HG03097 (cell line): Measurements from ENCODE around the gene DAGLA.
"Not testable (repeated sequence)": the region's sequence is repeated elsewhere in the genome, so short reads cannot be mapped to it uniquely, and the experiment has no call there.

Experiments
- ATAC-seq: cut with Tn5 transposase; IDR thresholded peaks from one replicate; pipeline ENCODE4 v1.9.1; 2021; ENCODE audit not compliant: unreplicated experiment, low FRiP score

The DAGLA gene

GRCh38 chr11:61679893-61680621 is at the start of gene DAGLA:
DAGLA (plus strand) TSS chr11:61680391; CDS start chr11:61720156, 39,765 bp downstream.
- ATAC-seq, result peak; percentile 58

GRCh38 chr11:61632096-61632495 is 48.1 kb upstream of the DAGLA start:
- no peak for ATAC-seq

GRCh38 chr11:61635304-61635703 is 44.9 kb upstream of the DAGLA start:
- ATAC-seq, result no peak

GRCh38 chr11:61635787-61636186 is 44.4 kb upstream of the DAGLA start:
- no peak for ATAC-seq

GRCh38 chr11:61636676-61637075 is 43.5 kb upstream of the DAGLA start:
- no peak for ATAC-seq

- no peak for ATAC-seq
Observed at GRCh38 chr11:61637277-61637676, 42.9 kb upstream of the DAGLA start.

GRCh38 chr11:61639816-61640443 is 40.3 kb upstream of the DAGLA start:
- ATAC-seq, result no peak

GRCh38 chr11:61642162-61642561 is 38.0 kb upstream of the DAGLA start:
- no peak for ATAC-seq

- no peak for ATAC-seq
Observed at GRCh38 chr11:61645179-61645868, 34.9 kb upstream of the DAGLA start.

- ATAC-seq, result no peak
Observed at GRCh38 chr11:61647529-61647928, 32.7 kb upstream of the DAGLA start.

GRCh38 chr11:61650781-61651571 is 29.2 kb upstream of the DAGLA start:
- ATAC-seq, result no peak

- ATAC-seq, result no peak
Observed at GRCh38 chr11:61652135-61652534, 28.1 kb upstream of the DAGLA start.

GRCh38 chr11:61654397-61654829 is 25.8 kb upstream of the DAGLA start:
- no peak for ATAC-seq

GRCh38 chr11:61655266-61656159 is 24.7 kb upstream of the DAGLA start:
- ATAC-seq, result not testable (repeated sequence)

GRCh38 chr11:61656347-61657077 is 23.7 kb upstream of the DAGLA start:
- ATAC-seq, result no peak

GRCh38 chr11:61657566-61658290 is 22.5 kb upstream of the DAGLA start:
- no peak for ATAC-seq

- no peak for ATAC-seq
Observed at GRCh38 chr11:61659413-61660196, 20.6 kb upstream of the DAGLA start.

GRCh38 chr11:61660997-61661396 is 19.2 kb upstream of the DAGLA start:
- ATAC-seq, result not testable (repeated sequence)
